Erythroblast (primary cell): ENCODE measurements around the gene RBFOX1.

Experiments used
- GATA1 ChIP-seq: IDR thresholded peaks from 2 replicates; pipeline ENCODE4 v1.6.1; 2011; ENCODE audit warnings: low read depth, mild to moderate bottlenecking, control low read depth, low read length, moderate library complexity
- POLR2A ChIP-seq: IDR thresholded peaks from 2 replicates; pipeline ENCODE4 v1.6.1; 2011; ENCODE audit warnings: mild to moderate bottlenecking, low read length

DNA sequence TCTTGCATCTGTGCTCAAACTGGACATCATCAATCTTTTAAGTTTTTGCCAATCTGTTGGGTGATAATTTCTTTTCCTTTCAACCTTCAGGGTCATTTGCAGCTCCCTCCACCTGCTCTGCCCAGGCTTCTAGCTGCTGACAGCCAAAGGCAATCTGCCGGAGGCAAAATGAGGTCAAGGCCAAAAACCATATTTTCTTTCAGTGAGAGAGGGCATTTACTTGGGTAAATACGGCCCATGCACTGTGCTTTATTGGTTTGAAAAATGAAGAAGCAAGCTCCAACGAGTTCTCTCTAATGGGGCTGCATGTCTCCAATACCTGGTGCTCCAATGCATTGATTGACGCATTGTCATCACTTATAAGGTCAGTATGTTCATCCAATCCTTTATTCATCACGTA lies 23.1 kb downstream of the RBFOX1 start:
- TF ChIP-seq POLR2A: no peak
- no peak for TF ChIP-seq GATA1
